Activated CD4-positive, alpha-beta T cell treated with anti-CD3 and anti-CD28 coated beads, Interleukin-2, amount 50 U/mL, for 4 hours (primary cell): ENCODE data around the gene LCN9.

Experiments
- DNase-seq, 2 experiments: peaks; one replicate each; pipeline ENCODE4 v3.0.0-alpha.2; 2020

The LCN9 gene

GRCh38 chr9:135701067-135701958 lies 38.2 kb downstream of the LCN9 start:
- peak in 1 of 2 experiments; percentile 11 for DNase-seq

DNA sequence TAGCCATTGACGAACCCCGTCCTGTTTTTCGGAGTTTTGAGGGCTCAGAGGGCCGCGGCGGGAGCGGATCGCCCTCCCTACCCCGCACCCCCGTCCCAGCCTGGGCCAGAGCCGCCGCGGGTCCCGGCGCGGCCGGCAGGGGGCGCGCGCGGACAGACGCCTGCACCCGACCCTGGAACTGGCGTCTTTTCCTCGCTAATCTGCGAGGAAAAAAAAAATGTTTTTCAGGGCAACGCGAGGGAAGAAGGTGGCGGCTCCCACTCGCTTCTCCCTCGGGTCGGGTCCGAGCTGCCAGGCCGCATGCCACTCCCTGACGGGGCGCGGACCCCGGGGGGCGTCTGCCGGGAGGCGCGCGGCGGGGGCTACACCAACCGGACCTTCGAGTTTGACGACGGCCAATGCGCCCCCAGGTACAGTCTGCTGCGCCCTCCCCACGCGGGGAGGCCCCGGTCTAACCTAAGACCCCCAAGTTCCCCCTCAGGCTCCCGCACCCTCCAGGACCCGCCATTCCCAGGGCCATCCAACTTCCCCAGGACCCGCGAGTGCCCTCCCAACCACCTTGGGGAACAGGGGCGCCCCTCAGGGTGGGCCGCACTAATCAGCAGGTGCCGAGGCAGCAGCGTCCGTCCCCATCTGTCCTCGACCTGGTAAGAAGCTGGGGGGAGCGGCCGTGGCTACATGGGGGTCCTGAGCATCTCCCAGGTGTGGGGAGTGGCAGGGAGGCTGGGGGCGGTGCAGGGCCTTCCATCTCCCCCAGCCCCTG lies 39.0 kb downstream of the LCN9 start, which contains the start of gene KCNT1:
Gene KCNT1, plus strand, starts transcription at position 227 of the 763 bp plus-strand sequence. Its CDS starts 74 bp downstream, at position 301.
- DNase-seq = peak; percentile 23 to 29

- DNase-seq = no peak
Observed at GRCh38 chr9:135703726-135704125, 40.6 kb downstream of the LCN9 start.

- DNase-seq = no peak
Observed at GRCh38 chr9:135704483-135704882, 41.4 kb downstream of the LCN9 start.

- DNase-seq = no peak
Observed at GRCh38 chr9:135705376-135705775, 42.3 kb downstream of the LCN9 start.

- DNase-seq = no peak
Observed at GRCh38 chr9:135706288-135706687, 43.2 kb downstream of the LCN9 start.

DNA sequence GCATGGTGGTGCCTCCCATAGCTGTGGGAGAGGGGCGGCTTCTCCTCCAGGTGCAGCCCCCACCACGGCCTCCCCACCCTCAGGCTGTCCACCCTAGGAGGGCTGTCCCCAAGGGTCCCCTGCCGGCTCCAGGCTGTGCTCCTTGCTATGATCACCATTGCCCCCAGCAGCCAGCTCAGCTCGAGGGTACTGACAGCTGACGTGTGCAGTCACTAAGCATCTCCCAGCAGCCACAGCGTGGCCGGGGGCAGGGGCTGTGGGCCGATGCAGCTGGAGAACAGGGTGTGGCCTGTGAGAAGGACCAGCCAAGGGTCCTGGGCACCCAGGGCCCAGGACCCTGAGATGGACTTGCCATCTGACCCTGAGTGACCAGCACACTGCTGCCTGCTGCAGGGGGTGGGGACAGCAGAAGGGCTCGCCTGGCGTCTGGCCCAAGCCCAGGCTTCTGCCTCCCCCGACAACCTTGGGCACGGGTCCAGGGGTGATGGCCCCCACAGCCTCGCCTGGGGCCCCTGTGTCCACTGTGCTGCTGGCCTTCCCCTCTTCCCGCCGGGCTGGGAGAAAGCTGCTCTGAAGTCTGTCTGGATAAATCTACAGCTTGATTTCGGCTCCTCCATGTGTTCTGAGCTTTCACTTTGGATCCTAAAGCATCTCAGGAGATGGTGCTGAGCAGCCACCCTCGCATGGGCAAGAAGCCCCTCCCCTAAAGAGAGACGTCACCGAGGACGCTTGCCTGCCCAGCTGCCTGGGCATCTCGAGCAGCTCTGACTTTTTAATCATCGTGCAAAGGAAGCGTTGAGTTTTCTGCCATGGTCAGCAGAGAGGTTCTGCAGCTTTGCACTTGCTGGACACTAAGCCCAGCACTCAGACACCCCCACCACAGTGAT lies 44.4 kb downstream of the LCN9 start:
- DNase-seq = no peak

DNA sequence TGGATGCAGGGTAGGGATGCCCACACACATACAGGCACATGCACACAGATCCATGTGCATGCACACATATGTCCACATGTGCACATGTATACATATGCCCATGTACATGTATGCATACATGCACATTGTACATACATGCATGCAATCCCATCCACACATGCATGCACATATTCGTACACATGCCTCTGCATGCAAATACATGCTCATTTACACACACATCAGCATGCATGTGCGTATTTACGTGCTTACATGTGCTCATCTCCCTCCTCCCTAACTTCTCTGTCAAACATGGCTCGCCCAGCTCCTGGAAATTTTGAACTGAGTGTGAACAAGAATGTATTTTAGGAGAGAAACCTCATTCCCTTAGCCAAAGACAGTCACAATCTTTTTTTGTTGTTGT lies 45.1 kb downstream of the LCN9 start:
- DNase-seq = no peak

- no peak for DNase-seq
Observed at GRCh38 chr9:135711391-135711790, 48.3 kb downstream of the LCN9 start.

DNA sequence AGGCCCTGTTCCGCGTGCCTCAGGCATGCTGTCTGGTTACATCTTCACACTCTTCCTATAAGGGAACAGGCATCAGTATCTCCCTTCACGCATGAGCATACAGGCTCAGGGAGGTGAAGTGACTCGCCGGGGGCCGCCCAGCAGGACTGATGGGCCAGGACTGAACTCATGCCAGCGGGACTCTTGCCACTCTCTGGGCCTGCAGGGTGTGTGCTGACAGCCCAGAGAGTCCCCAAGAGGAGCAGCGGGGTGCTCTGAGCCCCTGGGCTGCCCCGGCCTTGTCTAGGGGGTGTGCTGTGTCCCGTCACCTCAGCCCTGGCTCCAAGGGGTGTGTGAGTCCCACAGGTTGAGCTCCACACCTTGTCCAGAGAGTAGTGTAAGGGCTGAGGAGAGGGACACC lies 48.8 kb downstream of the LCN9 start:
- no peak for DNase-seq

- DNase-seq = no peak
Observed at GRCh38 chr9:135712613-135713295, 49.6 kb downstream of the LCN9 start.

DNA sequence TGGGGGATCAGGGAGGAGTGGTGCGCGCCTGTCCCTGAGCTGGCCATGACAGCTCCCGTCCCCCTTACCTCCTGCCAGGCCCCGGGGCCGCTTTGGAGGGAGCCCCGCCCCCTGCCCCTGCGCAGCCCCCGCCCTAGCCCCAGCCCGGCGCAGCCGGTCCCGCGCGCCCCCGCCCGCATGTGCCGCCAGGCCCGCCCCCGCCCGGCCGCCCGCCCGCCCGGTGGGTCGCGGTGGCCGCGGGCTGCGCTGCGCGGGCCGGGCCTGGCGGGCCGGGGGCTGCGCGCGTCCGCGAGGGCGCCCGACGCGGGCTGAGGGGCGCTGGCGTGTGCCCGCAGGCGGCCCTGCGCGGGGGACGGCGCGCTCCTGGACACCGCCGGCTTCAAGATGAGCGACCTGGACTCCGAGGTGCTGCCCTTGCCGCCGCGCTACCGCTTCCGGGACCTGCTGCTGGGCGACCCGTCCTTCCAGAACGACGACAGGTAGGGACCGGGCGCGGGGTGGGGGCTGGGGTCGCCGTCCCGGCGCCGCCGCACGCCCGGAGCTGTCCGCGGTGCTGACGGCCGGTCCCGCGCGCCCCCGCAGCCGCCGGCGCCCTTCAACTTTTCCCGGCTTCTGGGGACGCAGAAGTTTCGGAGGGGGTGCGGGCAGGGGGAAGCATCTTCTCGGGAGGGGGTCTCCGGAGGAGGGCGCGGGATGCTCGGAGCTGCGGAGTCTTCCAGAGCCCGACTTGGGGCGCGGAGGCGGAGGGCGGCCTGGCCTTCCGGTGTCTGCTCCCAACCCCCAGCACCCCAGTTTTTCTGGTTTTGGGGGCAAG lies 51.3 kb downstream of the LCN9 start:
- no peak for DNase-seq

DNA sequence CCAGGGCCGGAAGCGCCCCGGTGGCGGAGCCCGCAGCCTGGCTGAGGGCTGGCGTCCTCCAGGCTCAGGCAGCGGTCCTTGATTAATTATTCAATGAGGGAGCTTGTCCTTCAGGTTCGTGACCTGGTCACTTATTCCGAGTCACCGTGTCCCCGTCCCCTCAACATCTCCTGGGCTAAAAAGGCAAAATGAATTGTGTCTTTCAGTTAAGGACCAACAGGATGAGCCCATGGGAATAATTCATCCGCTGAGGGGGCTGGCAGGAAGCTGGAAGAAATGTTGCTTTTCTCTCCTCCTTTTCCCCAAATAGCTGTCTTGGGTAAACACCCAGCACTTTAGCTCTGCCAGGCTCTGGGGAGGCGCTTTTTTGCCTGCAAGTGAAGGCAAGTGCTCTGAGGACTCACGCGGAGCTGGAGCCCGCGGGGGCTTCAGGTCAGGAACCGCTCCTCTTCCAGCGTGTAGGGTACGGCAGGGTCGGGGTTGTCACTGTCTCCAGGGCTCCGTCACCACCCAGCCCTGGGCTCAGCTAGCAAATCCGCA lies 52.0 kb downstream of the LCN9 start:
- no peak for DNase-seq

- DNase-seq = no peak
Observed at GRCh38 chr9:135716045-135716444, 52.9 kb downstream of the LCN9 start.
